K562 (cell line): ENCODE data around the gene PLEKHA5.

Source experiments
- BRD4 ChIP-seq: fragments of 200-600 bp; sonication (generic); IDR thresholded peaks from 2 replicates; pipeline ENCODE4 v1.6.1; 2017; ENCODE audit warnings: inconsistent platforms
- CTCF ChIP-seq, 3 experiments: IDR thresholded peaks in 2 of 3; conservative IDR thresholded peaks in 1 of 3; 2 replicates each; pipeline ENCODE4 v1.5.1; 2011 to 2012; ENCODE audit warnings: low read length in 3 of 3, mild to moderate bottlenecking in 3 of 3, control low read depth in 2 of 3, improper control_type of control experiment in 1 of 3, inconsistent platforms in 1 of 3, low read depth in 1 of 3, mixed read lengths in 1 of 3, moderate library complexity in 1 of 3; ENCODE audit not compliant: insufficient read depth in 2 of 3
- FOXJ3 ChIP-seq: sonication (generic); formaldehyde crosslinking; IDR thresholded peaks from 2 replicates; pipeline ENCODE4 v1.4.0; 2020; ENCODE audit warnings: mild to moderate bottlenecking, missing genetic modification reagents
- FOXM1 ChIP-seq, 2 experiments: fragments of 450-650 bp in 1 of 2; sonication (generic) in 1 of 2; formaldehyde crosslinking in 1 of 2; IDR thresholded peaks; 2 replicates each; pipeline versions ENCODE4 v1.6.1 to v1.9.0; 2017 to 2022; ENCODE audit warnings: low read depth in 2 of 2, mild to moderate bottlenecking in 2 of 2, missing genetic modification reagents in 1 of 2, moderate library complexity in 1 of 2
- GTF2F1 ChIP-seq: IDR thresholded peaks from 2 replicates; pipeline ENCODE4 v1.6.1; 2011; ENCODE audit warnings: low read depth, low read length, improper control_type of control experiment
- HNRNPH1 ChIP-seq: fragments of 200-400 bp; formaldehyde crosslinking; optimal IDR thresholded peaks from 2 replicates; pipeline ENCODE3; 2017; ENCODE audit warnings: low read depth, mild to moderate bottlenecking, low read length, moderate library complexity
- POLR2A ChIP-seq: fragments of 450-650 bp; conservative IDR thresholded peaks from 2 replicates; pipeline ENCODE4 v1.6.1; 2016
- POLR2AphosphoS2 ChIP-seq: IDR thresholded peaks from 2 replicates; pipeline ENCODE4 v1.6.1; 2012; ENCODE audit warnings: low read length, improper control_type of control experiment
- RFX5 ChIP-seq: IDR thresholded peaks from 2 replicates; pipeline ENCODE4 v1.6.1; 2011; ENCODE audit warnings: low read depth, mild to moderate bottlenecking, improper control_type of control experiment, low read length
- TAF1 ChIP-seq: IDR thresholded peaks from 2 replicates; pipeline ENCODE4 v1.6.1; 2011; ENCODE audit warnings: mild to moderate bottlenecking, low read length, moderate library complexity; ENCODE audit not compliant: insufficient read depth, control insufficient read depth, severe bottlenecking; ENCODE audit errors: extremely low read depth
- ZHX1 ChIP-seq: fragments of 150-350 bp; conservative IDR thresholded peaks from 2 replicates; pipeline ENCODE4 v1.6.1; 2014; ENCODE audit warnings: low read length
- ZNF121 ChIP-seq: sonication (generic); formaldehyde crosslinking; conservative IDR thresholded peaks from 2 replicates; pipeline ENCODE4 v1.8.0; 2022; ENCODE audit warnings: missing genetic modification reagents
- TF ChIP-seq, protein P1 (sequence below): fragments of 450-650 bp; IDR thresholded peaks from 2 replicates; pipeline ENCODE4 v1.6.1; 2016
- TF ChIP-seq, protein P2 (sequence below): sonication (generic); formaldehyde crosslinking; IDR thresholded peaks from 2 replicates; pipeline ENCODE4 v1.9.0; 2022; ENCODE audit warnings: mild to moderate bottlenecking, missing genetic modification reagents

- TF ChIP-seq ZHX1 (no peak), POLR2A (no peak), CTCF (IDR thresholded peaks at IDR 0.05 in 2 of 3, conservative IDR thresholded peaks at IDR 0.05 in 1 of 3; ENCODE audit: insufficient read depth in 2 of 3, low read depth in 1 of 3, low read length in 3 of 3) (no peak), POLR2AphosphoS2 (no peak), RFX5 (no peak), FOXJ3 (CRISPR knock-in tag) (no peak), TAF1 (no peak), BRD4 (no peak), GTF2F1 (no peak), ZNF121 (CRISPR knock-in tag) (no peak), HNRNPH1 (no peak), FOXM1 (IDR thresholded peaks at IDR 0.05; ENCODE audit: low read depth) (no peak), FOXM1 (CRISPR knock-in tag; IDR thresholded peaks at IDR 0.05; ENCODE audit: low read depth) (no peak)
- TF ChIP-seq, protein P1, sequence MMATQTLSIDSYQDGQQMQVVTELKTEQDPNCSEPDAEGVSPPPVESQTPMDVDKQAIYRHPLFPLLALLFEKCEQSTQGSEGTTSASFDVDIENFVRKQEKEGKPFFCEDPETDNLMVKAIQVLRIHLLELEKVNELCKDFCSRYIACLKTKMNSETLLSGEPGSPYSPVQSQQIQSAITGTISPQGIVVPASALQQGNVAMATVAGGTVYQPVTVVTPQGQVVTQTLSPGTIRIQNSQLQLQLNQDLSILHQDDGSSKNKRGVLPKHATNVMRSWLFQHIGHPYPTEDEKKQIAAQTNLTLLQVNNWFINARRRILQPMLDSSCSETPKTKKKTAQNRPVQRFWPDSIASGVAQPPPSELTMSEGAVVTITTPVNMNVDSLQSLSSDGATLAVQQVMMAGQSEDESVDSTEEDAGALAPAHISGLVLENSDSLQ: no peak
- TF ChIP-seq, protein P2, sequence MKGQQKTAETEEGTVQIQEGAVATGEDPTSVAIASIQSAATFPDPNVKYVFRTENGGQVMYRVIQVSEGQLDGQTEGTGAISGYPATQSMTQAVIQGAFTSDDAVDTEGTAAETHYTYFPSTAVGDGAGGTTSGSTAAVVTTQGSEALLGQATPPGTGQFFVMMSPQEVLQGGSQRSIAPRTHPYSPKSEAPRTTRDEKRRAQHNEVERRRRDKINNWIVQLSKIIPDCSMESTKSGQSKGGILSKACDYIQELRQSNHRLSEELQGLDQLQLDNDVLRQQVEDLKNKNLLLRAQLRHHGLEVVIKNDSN: no peak
Measured at GRCh38 chr12:19142499-19142898, 13.0 kb downstream of the PLEKHA5 start.
